Right renal cortex interstitium (tissue), 3 donors: ENCODE data around the gene PRR16. TPM values are rescaled to one million over a fixed set of nuclear protein-coding genes. Genes with fewer than 3 reads are reported as not detected.
"Not testable (repeated sequence)": the region's sequence is repeated elsewhere in the genome, so short reads cannot be mapped to it uniquely, and the experiment has no call there.

ENCODE experiments used
- DNase-seq, 3 donors: peaks; one replicate each; pipeline ENCODE4 v3.0.0-alpha.2; 2013; ENCODE audit warnings: low read depth in 3 of 3, low spot score in 2 of 3
- polyA plus RNA-seq, 3 donors: library from polyadenylated mRNA; unstranded; fragments of 120-200 nt; gene quantifications; one replicate each; pipeline ENCODE4 v1.2.1, GENCODE V29; 2013; ENCODE audit not compliant: insufficient read length in 3 of 3

Gene PRR16
- polyA plus RNA-seq, 3 donors = 2.9 to 5.4 (median 4.6) TPM

GRCh38 chr5:120631611-120632010, 167.5 kb downstream of the PRR16 start:
- DNase-seq = no peak

- DNase-seq = no peak
Observed at GRCh38 chr5:120632430-120632829, 168.3 kb downstream of the PRR16 start.

GRCh38 chr5:120638449-120638848, 174.3 kb downstream of the PRR16 start:
- DNase-seq = no peak

GRCh38 chr5:120640778-120641177, 176.7 kb downstream of the PRR16 start:
- no peak for DNase-seq

- DNase-seq = no peak
Observed at GRCh38 chr5:120644516-120644915, 180.4 kb downstream of the PRR16 start.

GRCh38 chr5:120655828-120656435, 191.8 kb downstream of the PRR16 start:
- peak in 1 of 3 donors; percentile 6 for DNase-seq

GRCh38 chr5:120657104-120657503, 193.0 kb downstream of the PRR16 start:
- DNase-seq = no peak

GRCh38 chr5:120677481-120677880, 213.4 kb downstream of the PRR16 start:
- no peak for DNase-seq

- DNase-seq = no peak
Observed at GRCh38 chr5:120678279-120678678, 214.2 kb downstream of the PRR16 start.

GRCh38 chr5:120682851-120683250, 218.8 kb downstream of the PRR16 start:
- no peak for DNase-seq

GRCh38 chr5:120683580-120683979, 219.5 kb downstream of the PRR16 start:
- DNase-seq = no peak

- DNase-seq = no peak
Observed at GRCh38 chr5:120684213-120684612, 220.1 kb downstream of the PRR16 start.

GRCh38 chr5:120684749-120685415, 220.8 kb downstream of the PRR16 start:
- DNase-seq = no peak

- no peak for DNase-seq
Observed at GRCh38 chr5:120690621-120691407, 226.7 kb downstream of the PRR16 start.

GRCh38 chr5:120692325-120692724, 228.2 kb downstream of the PRR16 start:
- DNase-seq = no peak

- no peak for DNase-seq
Observed at GRCh38 chr5:120695368-120695880, 231.3 kb downstream of the PRR16 start.

GRCh38 chr5:120697147-120697546, 233.0 kb downstream of the PRR16 start:
- no peak for DNase-seq

GRCh38 chr5:120697670-120698327, 233.7 kb downstream of the PRR16 start:
- not testable (repeated sequence) for DNase-seq

- DNase-seq = not testable (repeated sequence)
Observed at GRCh38 chr5:120700653-120701052, 236.6 kb downstream of the PRR16 start.

- not testable (repeated sequence) for DNase-seq
Observed at GRCh38 chr5:120702817-120703538, 238.9 kb downstream of the PRR16 start.
